ENCODE results near the gene NOL12. TPM values are rescaled to one million over a fixed set of nuclear protein-coding genes. Genes with fewer than 3 reads are reported as not detected.

Gene NOL12
- total RNA-seq, 1 experiment from 2014 or later, result 30.4 TPM

- no peak overlapping the region; a peak in 1 of 7 replicates for H3K27ac Mint-ChIP-seq
- H2AFZ ChIP-seq (ENCODE audit: low read length), result no peak overlapping the region
These were observed 26.9 kb upstream of the NOL12 start for GRCh38 chr22:37659066-37659896.

More at GRCh38 chr22:37659066-37659896, 26.9 kb upstream of the NOL12 start:
- Histone ChIP-seq H3K9me3 (ENCODE audit: control insufficient read depth, low read depth, low read length) (no peaks in the 10 kb centered on the region), H4K91ac (ENCODE audit: insufficient read length, low read depth, low read length) (no peak overlapping the region), H3K23me2 (ENCODE audit: insufficient read length, low read depth, low read length, poor library complexity, severe bottlenecking) (peaks cover 7% of the 10 kb centered on the region), H3K79me1 (ENCODE audit: insufficient read depth, low read depth, low read length, poor library complexity, severe bottlenecking) (peaks cover 8% of the 10 kb centered on the region), H4K20me1 (ENCODE audit: control insufficient read depth, insufficient read depth, insufficient read length) (no peaks in the 10 kb centered on the region), H3T11ph (ENCODE audit: low read length) (no peak overlapping the region), H3K23ac (ENCODE audit: insufficient read length, low read depth, low read length) (no peak overlapping the region), H4K5ac (ENCODE audit: insufficient read length, low read depth, low read length) (no peak overlapping the region), H4K8ac (replicated peaks; ENCODE audit: insufficient read length, low read depth, low read length) (no peak overlapping the region), H2BK5ac (ENCODE audit: insufficient read length, low read length) (no peak overlapping the region), H3K27me3 (ENCODE audit: insufficient read depth, low read length) (no peaks in the 10 kb centered on the region), H2BK20ac (ENCODE audit: low read depth, low read length, poor library complexity, severe bottlenecking) (no peak overlapping the region), H3K4me1 (ENCODE audit: insufficient read depth, low read length) (peaks cover 2% of the 10 kb centered on the region; the same call in 1 of the 2 replicates), H2BK15ac (ENCODE audit: low read depth, low read length) (no peak overlapping the region), H3K79me2 (ENCODE audit: insufficient read depth, low read length) (peaks cover 25% of the 10 kb centered on the region; the same call in 1 of the 2 replicates), H2BK120ac (ENCODE audit: low read depth, low read length, poor library complexity, severe bottlenecking) (no peak overlapping the region), H3K56ac (ENCODE audit: insufficient read length, low read depth, low read length) (no peak overlapping the region), H3K9ac (ENCODE audit: extremely low read depth, insufficient read length, low read length) (peak overlapping the region; percentile 42), H3K14ac (ENCODE audit: insufficient read depth, low read length) (peak overlapping the region; percentile 79), H2BK12ac (ENCODE audit: insufficient read length, low read depth, low read length) (no peak overlapping the region), H3K18ac (ENCODE audit: insufficient read length, low read depth, low read length) (no peak overlapping the region), H3K27ac (ENCODE audit: insufficient read length, low read depth, low read length) (no peak overlapping the region), H3K4me2 (ENCODE audit: insufficient read depth, insufficient read length, low read length) (peak overlapping the region; percentile 95), H2AK5ac (ENCODE audit: insufficient read length, low read length) (no peak overlapping the region), H3K4ac (ENCODE audit: low read depth, low read length) (no peak overlapping the region)
- H3K27me3 Mint-ChIP-seq (ENCODE audit: low read depth), result no peaks in the 10 kb centered on the region
- peaks cover 0 to 15% (median 15%) of the 10 kb centered on the region in 3 experiments; a peak in 6 of 7 replicates for H3K36me3 Mint-ChIP-seq (ENCODE audit: insufficient read depth in 1 of 3, low read depth in 3 of 3)
- WGBS (ENCODE audit: extremely low coverage, insufficient read length, low lambda C conversion rate), result no CpG with 5 or more reads among the region's 68 CpGs
- H3K4me3 Mint-ChIP-seq, result peak overlapping the region; percentile 88 to 91
- no peak for TF ChIP-seq CTCF (conservative IDR thresholded peaks at IDR 0.05)
- no peaks in the 10 kb centered on the region; a peak in 1 of 5 replicates for H3K9me3 Mint-ChIP-seq
- no peak for DNase-seq
- H3K4me1 Mint-ChIP-seq, result peaks cover 22 to 23% of the 10 kb centered on the region in 2 experiments

Data from H9 (cell line).